Smooth muscle cell (in vitro differentiated cells): Measurements from ENCODE around the gene OAS2. TPM values are rescaled to one million over a fixed set of nuclear protein-coding genes. Genes with fewer than 3 reads are reported as not detected.

Source experiments
- DNase-seq: peaks from one replicate; lab custom pipeline; 2025; ENCODE audit not compliant: unreplicated experiment; lab: John Stamatoyannopoulos, UW
- H2AFZ ChIP-seq: fragments of 200-600 bp; sonication (generic); 2 replicates; pipeline ENCODE4 v1.6.0; 2016; ENCODE audit warnings: antibody characterized with exemption, low read depth, mild to moderate bottlenecking
- H3F3A ChIP-seq: fragments of 200-600 bp; sonication (generic); 2 replicates; pipeline ENCODE4 v1.6.0; 2017; ENCODE audit warnings: antibody characterized with exemption, low read depth
- H3K27ac ChIP-seq: fragments of 200-600 bp; sonication (generic); 2 replicates; pipeline ENCODE4 v1.5.1; 2016; ENCODE audit warnings: low read depth, mild to moderate bottlenecking
- H3K27me3 ChIP-seq: fragments of 200-600 bp; sonication (generic); 2 replicates; pipeline ENCODE4 v1.6.1; 2016; ENCODE audit warnings: low read depth, mild to moderate bottlenecking
- H3K36me3 ChIP-seq: fragments of 200-600 bp; sonication (generic); 2 replicates; pipeline ENCODE4 v1.5.1; 2016; ENCODE audit warnings: low read depth
- H3K4me1 ChIP-seq: fragments of 200-600 bp; sonication (generic); 2 replicates; pipeline ENCODE4 v1.5.1; 2016; ENCODE audit warnings: low read depth
- H3K4me2 ChIP-seq: fragments of 200-600 bp; sonication (generic); 2 replicates; pipeline ENCODE4 v1.6.0; 2016; ENCODE audit warnings: mild to moderate bottlenecking
- H3K4me3 ChIP-seq: fragments of 200-600 bp; sonication (generic); 2 replicates; pipeline ENCODE4 v1.5.1; 2016; ENCODE audit warnings: mild to moderate bottlenecking
- H3K79me2 ChIP-seq: fragments of 200-600 bp; sonication (generic); 2 replicates; pipeline ENCODE4 v1.6.0; 2016; ENCODE audit warnings: low read depth, mild to moderate bottlenecking
- H3K9ac ChIP-seq: fragments of 200-600 bp; sonication (generic); 2 replicates; pipeline ENCODE4 v1.6.0; 2016; ENCODE audit warnings: low read depth
- H3K9me3 ChIP-seq: fragments of 200-600 bp; sonication (generic); replicated peaks from 2 replicates; pipeline ENCODE4 v1.5.1; 2016; ENCODE audit warnings: low read depth
- H4K20me1 ChIP-seq: fragments of 200-600 bp; sonication (generic); 2 replicates; pipeline ENCODE4 v1.6.0; 2016; ENCODE audit warnings: low read depth
- WGBS: methylation state at CpG from one replicate; pipeline ENCODE4 v1.1.7; 2016; ENCODE audit warnings: low lambda C conversion rate; 5-methylcytosine and 5-hydroxymethylcytosine counted together
- polyA plus RNA-seq: library from polyadenylated mRNA; unstranded; fragments of >200 nt; fragmentation: Nextera tagmentation; extraction: Ambion mirVana; gene quantifications from 2 replicates; pipeline ENCODE4 v1.2.1, GENCODE V29; 2016
- total RNA-seq: library from RNA; depleted of rRNA; stranded (reverse); fragments of >200 nt; gene quantifications from 2 replicates; pipeline ENCODE4 v1.2.3, GENCODE V29; 2014
- TF ChIP-seq, protein P1 (sequence below): fragments of 200-600 bp; sonication (generic); IDR thresholded peaks from 2 replicates; pipeline ENCODE4 v1.5.1; 2017; ENCODE audit warnings: borderline replicate concordance, mild to moderate bottlenecking, antibody characterized with exemption; ENCODE audit not compliant: insufficient read depth, poor library complexity, severe bottlenecking

Gene OAS2
- total and polyA plus RNA-seq, 2 experiments from 2014 or later, result not detected

GRCh38 chr12:112967858-112968257, 10.5 kb upstream of the OAS2 start:
- H3F3A ChIP-seq, result no peaks in the 10 kb centered on the region
- TF ChIP-seq, protein P1, sequence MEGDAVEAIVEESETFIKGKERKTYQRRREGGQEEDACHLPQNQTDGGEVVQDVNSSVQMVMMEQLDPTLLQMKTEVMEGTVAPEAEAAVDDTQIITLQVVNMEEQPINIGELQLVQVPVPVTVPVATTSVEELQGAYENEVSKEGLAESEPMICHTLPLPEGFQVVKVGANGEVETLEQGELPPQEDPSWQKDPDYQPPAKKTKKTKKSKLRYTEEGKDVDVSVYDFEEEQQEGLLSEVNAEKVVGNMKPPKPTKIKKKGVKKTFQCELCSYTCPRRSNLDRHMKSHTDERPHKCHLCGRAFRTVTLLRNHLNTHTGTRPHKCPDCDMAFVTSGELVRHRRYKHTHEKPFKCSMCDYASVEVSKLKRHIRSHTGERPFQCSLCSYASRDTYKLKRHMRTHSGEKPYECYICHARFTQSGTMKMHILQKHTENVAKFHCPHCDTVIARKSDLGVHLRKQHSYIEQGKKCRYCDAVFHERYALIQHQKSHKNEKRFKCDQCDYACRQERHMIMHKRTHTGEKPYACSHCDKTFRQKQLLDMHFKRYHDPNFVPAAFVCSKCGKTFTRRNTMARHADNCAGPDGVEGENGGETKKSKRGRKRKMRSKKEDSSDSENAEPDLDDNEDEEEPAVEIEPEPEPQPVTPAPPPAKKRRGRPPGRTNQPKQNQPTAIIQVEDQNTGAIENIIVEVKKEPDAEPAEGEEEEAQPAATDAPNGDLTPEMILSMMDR, result no peak
- H3K27ac ChIP-seq, result no peak overlapping the region
- no peaks in the 10 kb centered on the region for H3K27me3 ChIP-seq
- no peaks in the 10 kb centered on the region for H3K9me3 ChIP-seq
- H3K79me2 ChIP-seq, result no peaks in the 10 kb centered on the region
- no peaks in the 10 kb centered on the region for H3K4me1 ChIP-seq
- no peak overlapping the region for H3K4me2 ChIP-seq
- whole genome bisulfite sequencing, result 88% methylated on average over 7 of the region's 7 CpGs
- H3K9ac ChIP-seq, result no peak overlapping the region
- no peaks in the 10 kb centered on the region for H4K20me1 ChIP-seq
- H3K4me3 ChIP-seq, result no peak overlapping the region
- DNase-seq, result no peak
- no peaks in the 10 kb centered on the region for H3K36me3 ChIP-seq
- H2AFZ ChIP-seq, result no peak overlapping the region

DNA sequence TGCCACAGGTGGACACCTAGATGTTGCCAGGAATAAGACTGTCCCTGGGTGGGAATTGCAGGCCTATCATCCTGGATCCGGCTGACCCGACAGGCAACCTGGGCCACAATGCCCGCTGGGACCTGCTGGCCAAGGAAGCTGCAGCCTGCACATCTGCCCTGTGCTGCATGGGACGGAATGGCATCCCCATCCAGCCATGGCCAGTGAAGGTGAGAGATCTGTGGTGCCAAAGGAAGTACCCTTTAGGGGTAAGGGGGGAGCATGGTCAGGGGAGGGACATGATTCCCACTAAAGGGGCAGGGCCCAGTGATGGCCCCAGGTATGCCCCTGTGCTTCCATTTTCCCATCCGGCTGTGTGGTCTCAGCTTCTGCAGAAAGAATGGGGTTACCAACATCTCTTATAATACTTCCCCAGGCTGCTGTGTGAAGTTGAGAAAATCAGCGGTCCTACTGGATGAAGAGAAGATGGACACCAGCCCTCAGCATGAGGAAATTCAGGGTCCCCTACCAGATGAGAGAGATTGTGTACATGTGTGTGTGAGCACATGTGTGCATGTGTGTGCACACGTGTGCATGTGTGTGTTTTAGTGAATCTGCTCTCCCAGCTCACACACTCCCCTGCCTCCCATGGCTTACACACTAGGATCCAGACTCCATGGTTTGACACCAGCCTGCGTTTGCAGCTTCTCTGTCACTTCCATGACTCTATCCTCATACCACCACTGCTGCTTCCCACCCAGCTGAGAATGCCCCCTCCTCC, 8.6 kb upstream of the OAS2 start:
- Histone ChIP-seq H3K4me3 (no peak overlapping the region), H3K9ac (no peak overlapping the region), H3K27ac (no peak overlapping the region), H3K79me2 (no peaks in the 10 kb centered on the region), H3F3A (no peaks in the 10 kb centered on the region), H3K9me3 (no peaks in the 10 kb centered on the region), H3K36me3 (no peaks in the 10 kb centered on the region), H3K4me1 (no peaks in the 10 kb centered on the region), H4K20me1 (no peaks in the 10 kb centered on the region), H3K4me2 (no peak overlapping the region), H2AFZ (no peak overlapping the region), H3K27me3 (no peaks in the 10 kb centered on the region)
- TF ChIP-seq, protein P1, result no peak
- WGBS, result 82% methylated on average over 8 of the region's 8 CpGs
- no peak for DNase-seq

GRCh38 chr12:112970391-112970790, 7.9 kb upstream of the OAS2 start:
- Histone ChIP-seq H2AFZ (no peak overlapping the region), H3K27ac (no peak overlapping the region), H3K36me3 (no peaks in the 10 kb centered on the region), H3K9me3 (no peaks in the 10 kb centered on the region), H3K4me2 (no peak overlapping the region), H3K4me1 (no peaks in the 10 kb centered on the region), H3F3A (no peaks in the 10 kb centered on the region), H3K79me2 (no peaks in the 10 kb centered on the region), H3K27me3 (no peaks in the 10 kb centered on the region), H4K20me1 (no peaks in the 10 kb centered on the region), H3K4me3 (no peak overlapping the region), H3K9ac (no peak overlapping the region)
- DNase-seq, result no peak
- TF ChIP-seq, protein P1, result no peak
- WGBS, result 75% methylated on average over 2 of the region's 2 CpGs

DNA sequence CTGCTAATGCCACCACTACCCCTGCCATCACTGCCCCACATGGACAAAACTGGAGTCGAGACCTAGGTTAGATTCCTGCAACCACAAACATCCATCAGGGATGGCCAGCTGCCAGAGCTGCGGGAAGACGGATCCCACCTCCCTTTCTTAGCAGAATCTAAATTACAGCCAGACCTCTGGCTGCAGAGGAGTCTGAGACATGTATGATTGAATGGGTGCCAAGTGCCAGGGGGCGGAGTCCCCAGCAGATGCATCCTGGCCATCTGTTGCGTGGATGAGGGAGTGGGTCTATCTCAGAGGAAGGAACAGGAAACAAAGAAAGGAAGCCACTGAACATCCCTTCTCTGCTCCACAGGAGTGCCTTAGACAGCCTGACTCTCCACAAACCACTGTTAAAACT, 7.1 kb upstream of the OAS2 start:
- Histone ChIP-seq H3K27me3 (no peaks in the 10 kb centered on the region), H3K27ac (no peak overlapping the region), H3K4me3 (no peak overlapping the region), H2AFZ (no peak overlapping the region), H3F3A (no peaks in the 10 kb centered on the region), H3K4me1 (no peaks in the 10 kb centered on the region), H3K9ac (no peak overlapping the region), H3K9me3 (no peaks in the 10 kb centered on the region), H3K36me3 (no peaks in the 10 kb centered on the region), H3K79me2 (no peaks in the 10 kb centered on the region), H4K20me1 (no peaks in the 10 kb centered on the region), H3K4me2 (no peak overlapping the region)
- no peak for DNase-seq
- WGBS, result 85% methylated on average over 5 of the region's 5 CpGs
- TF ChIP-seq, protein P1, result no peak
